CD4-positive, alpha-beta T cell treated with Interleukin-6 for 4 hours (primary cell): ENCODE measurements around the gene CCNG2.
"Not testable (repeated sequence)": the region's sequence is repeated elsewhere in the genome, so short reads cannot be mapped to it uniquely, and the experiment has no call there.

Experiments
- DNase-seq: peaks from one replicate; pipeline ENCODE4 v3.0.0-alpha.2; 2020; ENCODE audit warnings: mixed read lengths

Gene CCNG2

DNA sequence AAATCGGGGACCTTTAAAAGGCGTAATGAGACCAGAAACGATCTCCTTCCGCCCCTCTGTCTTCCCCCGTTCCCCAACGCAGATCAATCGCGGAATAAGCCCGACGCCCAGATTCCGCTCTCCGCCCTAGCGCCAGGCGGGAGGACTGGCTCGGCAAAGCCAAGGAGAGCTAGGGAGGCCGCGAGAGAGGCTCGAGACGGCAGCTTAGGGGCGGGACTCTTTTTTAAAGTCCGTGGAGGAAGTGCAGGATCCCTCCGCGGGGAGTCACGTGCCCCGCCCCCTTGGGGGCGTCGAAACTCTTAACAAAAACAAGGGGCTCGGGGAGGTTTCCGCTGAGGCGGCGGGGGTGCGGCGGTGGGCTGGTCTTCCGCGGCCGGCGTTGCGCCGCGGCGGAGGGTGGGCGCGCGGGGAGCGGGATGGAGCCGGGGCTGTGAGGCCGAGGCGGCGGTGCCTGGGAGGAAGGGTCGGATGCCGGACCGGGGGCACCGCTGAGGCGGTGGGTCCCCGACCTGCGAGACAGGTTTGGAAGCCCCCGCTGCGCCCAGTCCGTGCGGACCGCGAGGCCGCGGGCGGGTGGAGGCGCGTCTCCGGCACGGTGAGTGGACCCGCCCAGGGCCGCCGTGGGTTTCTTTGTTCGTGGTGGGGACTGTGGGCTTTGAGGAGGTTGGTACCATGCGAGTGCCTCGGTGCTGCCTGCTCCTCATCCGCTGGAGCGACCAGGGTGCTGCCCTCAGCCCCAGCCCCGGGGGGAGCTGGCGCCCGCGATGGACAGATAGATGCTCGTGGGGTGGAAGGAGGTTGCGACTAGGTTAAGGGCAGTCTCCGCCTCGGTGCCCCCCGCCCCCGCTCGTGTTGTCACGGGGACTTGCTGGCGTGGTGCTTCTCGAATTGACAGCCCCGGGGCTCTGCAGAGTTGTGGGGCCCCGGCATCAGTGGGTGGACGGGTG is at the start of gene CCNG2:
TSS of gene CCNG2 (plus strand) at position 296 of the 947 bp plus-strand sequence. CDS start 1,326 bp downstream, outside the sequence.
- DNase-seq, result peak; percentile 88

DNA sequence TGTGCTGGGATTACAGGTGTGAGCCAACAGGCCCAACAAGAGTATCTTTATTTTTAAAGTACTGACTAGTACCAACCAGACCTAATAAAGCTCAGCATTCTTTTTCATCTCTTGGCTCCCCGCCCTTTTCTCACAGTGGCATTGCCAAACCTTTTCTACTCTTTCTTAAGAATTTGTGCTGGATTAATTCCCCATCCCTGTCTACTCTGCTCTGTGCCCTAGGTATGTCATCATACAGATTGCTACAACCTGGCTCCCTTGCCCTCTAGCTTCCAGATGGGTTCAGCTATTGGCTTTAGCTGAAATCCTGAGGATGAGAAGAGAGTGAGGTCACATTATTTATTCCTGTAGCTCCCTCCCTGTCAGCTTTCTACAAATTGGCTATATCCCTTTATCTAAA is 46.3 kb upstream of the CCNG2 start:
- DNase-seq, result no peak

GRCh38 chr4:77113069-77113468 is 43.9 kb upstream of the CCNG2 start:
- no peak for DNase-seq

DNA sequence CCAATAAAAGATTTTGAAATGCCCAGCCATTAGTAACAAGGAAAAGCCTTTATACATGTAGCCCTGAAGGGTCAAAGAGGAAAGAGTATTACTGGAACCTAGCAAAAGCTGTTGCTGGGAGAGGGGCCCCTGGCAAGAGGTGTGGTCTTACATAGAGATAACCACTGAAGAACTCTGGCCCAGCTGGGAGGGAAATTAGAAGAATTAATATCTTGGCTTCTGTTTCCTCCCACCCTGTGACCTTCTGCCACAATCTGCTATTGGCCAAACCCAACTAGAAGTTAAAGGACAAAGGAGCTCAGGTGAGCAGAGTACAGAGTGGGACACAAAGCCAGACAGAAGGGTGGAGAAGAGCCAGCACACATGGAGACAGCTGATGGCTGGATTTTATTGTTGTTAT is 39.3 kb upstream of the CCNG2 start:
- DNase-seq, result no peak

DNA sequence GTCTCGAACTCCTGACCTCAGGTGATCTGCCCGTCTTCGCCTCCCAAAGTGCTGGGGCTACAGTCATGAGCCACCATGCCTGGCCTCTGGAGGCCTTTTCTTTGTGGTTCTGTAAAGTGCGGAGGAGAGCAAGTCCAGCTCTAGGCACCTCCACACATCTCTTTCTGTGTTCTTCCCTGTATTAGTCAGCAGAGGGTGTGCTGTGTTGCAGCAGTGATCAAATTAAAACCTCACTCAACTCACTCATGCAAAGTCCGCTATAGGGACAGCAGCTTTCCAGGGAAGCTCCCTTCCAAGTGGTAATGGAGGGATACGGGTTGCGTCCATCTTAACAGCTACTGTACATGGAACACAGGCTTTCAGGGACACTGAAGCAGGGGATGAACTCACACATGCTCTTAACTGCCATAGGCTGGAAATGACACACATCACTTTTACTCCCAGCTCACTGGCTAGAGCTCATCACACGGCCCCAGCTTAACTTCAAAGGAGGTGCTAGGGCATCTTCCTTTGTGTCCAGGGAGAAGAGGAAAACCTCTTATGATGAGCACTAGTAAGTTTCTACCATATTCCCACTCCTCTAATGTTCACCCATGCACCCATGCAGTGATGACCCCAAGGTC is 36.0 kb upstream of the CCNG2 start:
- no peak for DNase-seq

DNA sequence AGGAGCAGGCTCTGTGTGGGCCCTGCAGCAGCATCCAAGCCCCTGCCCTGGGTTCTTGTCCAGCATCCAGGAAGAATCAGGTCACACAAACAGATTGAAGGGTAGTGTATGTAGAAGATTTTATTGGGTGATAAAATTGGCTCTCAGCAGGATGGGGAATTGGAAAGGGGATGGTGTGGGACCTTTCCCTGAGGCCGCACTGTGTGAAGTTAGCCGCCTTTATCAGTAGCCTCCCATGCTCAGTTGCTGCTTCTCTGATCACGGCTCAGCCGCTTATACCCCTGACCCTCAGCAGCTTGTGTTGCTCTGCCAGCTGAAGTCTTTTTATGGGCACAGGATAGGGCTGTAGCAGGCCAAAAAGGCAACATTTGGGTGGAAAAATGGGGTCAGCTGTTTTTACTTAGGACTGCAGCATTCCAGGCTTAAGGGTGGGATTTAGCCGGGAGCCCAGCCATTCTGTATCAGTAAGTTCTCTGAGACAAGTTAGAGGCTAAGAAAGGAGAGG is 35.2 kb upstream of the CCNG2 start:
- DNase-seq, result no peak

DNA sequence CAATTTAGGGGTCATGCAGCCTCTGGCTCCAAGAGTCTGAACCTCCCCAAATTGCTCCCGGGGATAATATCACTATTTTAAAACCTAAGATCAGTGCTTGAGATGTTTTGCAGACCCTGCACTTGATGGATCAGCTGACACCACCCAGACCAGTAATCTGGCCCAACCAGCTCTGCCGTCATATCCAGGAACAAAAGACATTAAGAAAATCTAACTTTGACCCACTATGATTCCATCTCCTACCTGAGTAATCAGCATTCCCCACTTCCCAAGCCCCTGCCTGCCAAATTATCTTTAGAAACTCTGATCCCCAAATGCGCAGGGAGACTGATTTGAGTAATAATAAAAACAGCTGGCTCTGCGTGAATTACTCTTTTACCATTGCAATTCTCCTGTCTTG is 34.4 kb upstream of the CCNG2 start:
- DNase-seq, result no peak

DNA sequence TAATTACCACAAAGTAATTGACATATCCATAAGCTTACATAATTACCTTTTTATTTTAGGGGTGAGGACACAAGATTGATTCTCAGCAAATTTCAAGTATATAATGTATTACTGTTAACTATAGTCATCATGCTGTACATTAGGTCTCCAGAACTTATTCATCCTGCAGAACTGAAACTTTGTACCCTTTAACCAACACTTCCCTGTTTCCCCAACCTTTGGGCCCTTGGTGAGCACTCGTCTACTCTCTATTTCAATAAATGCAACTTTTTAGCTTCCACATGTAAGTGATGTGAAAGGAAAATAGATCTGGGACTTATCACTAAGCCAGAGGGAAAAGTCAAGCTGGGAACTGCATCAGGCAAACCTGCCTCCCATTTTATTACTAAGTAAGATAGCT is 33.6 kb upstream of the CCNG2 start:
- no peak for DNase-seq

- no peak for DNase-seq
These were observed 32.4 kb upstream of the CCNG2 start for GRCh38 chr4:77124576-77124975.

DNA sequence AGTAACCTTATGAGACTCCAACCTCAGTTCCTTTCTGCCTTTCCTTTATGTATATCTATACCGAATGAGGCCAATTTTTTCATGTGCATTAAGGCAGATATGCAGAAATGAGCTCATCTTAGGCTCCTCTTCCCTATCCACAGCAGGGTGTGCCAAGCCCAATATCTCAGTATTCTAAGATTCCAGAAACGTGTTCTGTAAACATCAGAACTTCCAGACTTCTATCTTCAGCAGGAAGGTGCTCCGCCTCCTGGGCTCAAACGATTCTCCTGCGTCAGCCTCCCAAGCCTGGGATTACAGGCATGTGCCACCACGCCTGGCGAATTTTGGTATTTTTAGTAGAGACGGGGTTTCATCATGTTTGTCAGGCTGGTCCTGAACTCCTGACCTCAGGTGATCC is 31.0 kb upstream of the CCNG2 start:
- DNase-seq, result no peak

GRCh38 chr4:77126809-77127208 is 30.2 kb upstream of the CCNG2 start:
- DNase-seq, result no peak

DNA sequence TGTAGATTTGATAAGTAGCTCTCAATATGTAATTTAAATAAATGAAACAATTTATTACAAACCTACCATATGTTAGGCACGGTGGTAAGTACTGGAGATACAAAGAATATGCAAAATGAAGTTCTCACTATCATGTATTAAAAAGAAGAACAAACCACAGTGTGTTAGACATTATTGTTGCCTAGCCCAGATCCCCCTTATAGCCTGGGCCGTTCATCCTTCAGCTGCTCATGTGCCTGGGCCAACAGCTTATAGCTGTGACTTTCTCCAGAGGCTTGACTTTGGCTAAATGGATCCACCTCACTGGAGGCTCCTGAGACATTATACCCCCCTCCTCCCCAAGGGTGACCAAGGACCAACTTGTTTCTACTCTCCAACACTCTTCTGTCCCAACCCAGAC is 29.8 kb upstream of the CCNG2 start:
- DNase-seq, result no peak

- DNase-seq, result no peak
These were observed 29.0 kb upstream of the CCNG2 start for GRCh38 chr4:77127837-77128621.

- DNase-seq, result no peak
These were observed 24.2 kb upstream of the CCNG2 start for GRCh38 chr4:77132652-77133312.

DNA sequence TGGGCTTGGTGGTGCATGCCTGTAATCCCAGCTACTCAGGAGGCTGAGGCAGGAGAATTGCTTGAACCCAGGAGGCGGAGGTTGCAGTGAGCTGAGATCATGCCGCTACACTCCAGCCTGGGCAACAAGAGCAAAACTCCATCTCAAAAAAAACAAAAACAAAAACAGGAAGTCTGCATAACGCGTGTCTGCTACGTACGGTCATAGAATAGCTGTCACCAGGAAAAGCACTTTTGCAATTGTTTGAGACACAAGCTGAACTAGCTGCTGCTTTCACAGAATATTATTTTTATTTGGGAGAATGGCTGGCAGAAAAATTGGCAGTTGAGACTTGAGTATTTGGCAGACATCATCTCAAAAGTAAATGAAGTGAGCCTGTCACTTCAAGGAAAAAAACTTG is 19.6 kb upstream of the CCNG2 start:
- not testable (repeated sequence) for DNase-seq

GRCh38 chr4:77141964-77142645 is 14.9 kb upstream of the CCNG2 start:
- DNase-seq, result no peak

- DNase-seq, result no peak
These were observed 14.4 kb upstream of the CCNG2 start for GRCh38 chr4:77142646-77143028.

- DNase-seq, result no peak
These were observed 13.9 kb upstream of the CCNG2 start for GRCh38 chr4:77143091-77143490.

DNA sequence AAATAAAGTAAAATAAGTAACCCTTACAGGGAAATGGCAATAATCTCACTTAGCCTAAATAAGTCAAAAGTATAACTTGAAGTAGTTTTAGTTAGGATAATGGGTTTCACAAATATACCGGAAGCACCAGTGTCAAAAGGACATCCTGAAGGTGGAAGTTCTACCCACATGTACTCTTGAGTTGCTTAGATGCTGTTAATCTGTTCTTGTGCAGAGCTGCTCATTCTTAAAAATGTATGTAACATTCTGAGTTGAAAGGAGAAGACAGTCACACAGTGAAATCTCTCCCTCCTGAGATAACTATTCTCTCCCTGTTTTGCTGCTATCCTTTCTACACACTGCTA is 11.2 kb upstream of the CCNG2 start:
- no peak for DNase-seq

DNA sequence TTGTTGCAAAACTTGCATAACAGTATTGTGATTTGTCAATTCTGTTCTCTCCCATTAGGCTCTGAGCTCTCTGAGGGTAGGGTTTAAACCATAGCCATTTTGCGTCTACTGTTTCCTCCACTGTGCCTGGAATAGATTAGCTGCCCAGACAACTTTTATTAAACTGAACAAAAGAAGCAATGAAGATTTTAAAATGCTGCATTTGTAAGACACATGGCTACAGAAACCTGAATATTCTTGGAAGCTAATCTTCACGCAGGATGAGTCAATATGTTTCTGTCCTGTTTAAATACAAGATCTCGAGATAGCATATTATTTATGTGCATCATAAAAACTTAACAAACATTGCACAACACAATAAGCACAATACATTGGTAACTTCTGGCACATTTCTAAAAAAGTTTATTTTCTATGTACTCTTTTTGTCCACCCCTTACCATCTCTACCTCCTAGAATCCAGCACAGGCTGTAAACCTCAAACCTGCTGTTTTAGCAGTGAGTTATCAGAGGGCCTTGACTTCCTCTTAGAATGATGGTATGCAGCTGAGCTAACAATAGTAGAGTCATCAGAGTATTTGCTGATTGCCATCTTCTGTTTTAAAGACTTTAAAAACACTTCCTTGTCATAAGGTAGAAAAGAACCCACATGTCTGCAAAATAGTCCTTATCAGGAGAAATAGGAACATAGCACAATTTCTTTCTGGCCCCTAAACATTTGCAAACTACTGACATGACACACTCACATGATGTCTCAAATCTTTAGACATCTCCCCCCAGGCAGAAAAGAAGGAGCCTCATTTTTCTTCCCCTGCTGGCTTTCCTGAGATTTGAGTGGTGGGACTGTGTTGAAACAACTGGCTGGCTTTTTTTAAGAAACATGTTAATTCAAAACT is 10.6 kb upstream of the CCNG2 start:
- DNase-seq, result no peak
